NCI-H1092 treated with DMSO at 0.1 percent for 48 hours (cell line): ENCODE measurements around the gene PALLD.

Source experiments
- DNase-seq: peaks from one replicate; lab custom pipeline; 2025; lab: John Stamatoyannopoulos, UW

The PALLD gene

DNA sequence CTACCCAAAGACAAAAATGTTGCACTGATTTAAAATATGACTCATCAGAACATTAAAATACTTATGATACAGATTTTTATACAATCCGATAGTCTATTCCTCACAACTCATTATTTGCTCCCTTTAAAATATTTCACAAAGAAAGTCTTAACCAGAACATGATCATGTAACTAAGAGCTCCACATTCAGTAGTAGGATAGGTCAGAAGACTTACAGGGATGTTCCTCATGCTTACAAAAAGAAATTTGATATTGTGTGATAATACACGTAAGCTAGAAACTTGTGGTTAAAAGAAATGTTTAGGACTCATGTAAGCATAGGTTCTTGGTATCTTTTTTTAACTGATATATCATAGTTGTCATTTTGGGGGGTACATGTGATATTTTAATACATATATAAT is 235.9 kb downstream of the PALLD start:
- DNase-seq: no peak

GRCh38 chr4:168734703-168735678 is 238.1 kb downstream of the PALLD start:
- no peak for DNase-seq

DNA sequence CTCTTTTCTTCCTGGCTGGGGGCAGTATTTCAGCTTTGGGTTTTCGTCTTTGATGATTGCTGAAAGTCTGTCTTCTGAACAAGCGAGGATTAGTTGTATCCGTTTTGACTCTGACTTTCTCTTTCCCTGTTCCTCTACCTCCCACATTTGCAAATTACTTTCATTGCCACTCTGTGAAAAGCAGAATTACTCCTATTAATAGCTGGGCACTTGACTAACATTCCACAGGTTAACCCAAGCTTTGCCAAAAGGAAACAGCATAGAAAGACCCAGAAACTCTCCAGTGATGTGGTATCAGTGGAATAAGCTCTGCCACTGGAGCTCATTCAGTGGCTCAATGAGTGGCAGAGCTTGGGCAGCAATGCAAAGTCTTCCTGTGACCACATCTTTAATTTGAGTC is 238.9 kb downstream of the PALLD start:
- no peak for DNase-seq

GRCh38 chr4:168736860-168737805 is 240.3 kb downstream of the PALLD start:
- DNase-seq: no peak

DNA sequence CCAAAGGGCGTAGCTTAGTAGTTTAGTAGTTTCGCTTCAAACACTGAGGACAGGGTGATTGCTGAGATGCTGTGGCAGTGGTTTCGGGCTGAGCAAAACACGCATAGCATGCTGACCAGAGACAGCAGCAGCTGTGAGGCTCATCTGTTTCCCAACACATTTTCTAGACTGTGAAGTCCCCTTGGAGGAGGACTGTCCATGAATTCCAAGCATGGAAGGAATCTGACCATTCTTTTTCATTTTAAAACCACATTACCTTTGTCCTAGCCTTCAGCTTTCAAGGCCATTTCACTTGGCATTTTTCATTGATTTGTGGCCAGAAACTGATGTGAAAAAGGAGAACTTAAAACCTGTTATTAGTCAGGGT is 240.9 kb downstream of the PALLD start:
- DNase-seq: no peak

- DNase-seq: no peak
These were observed 243.0 kb downstream of the PALLD start for GRCh38 chr4:168739886-168740285.

GRCh38 chr4:168740691-168741090 is 243.8 kb downstream of the PALLD start:
- DNase-seq: no peak

DNA sequence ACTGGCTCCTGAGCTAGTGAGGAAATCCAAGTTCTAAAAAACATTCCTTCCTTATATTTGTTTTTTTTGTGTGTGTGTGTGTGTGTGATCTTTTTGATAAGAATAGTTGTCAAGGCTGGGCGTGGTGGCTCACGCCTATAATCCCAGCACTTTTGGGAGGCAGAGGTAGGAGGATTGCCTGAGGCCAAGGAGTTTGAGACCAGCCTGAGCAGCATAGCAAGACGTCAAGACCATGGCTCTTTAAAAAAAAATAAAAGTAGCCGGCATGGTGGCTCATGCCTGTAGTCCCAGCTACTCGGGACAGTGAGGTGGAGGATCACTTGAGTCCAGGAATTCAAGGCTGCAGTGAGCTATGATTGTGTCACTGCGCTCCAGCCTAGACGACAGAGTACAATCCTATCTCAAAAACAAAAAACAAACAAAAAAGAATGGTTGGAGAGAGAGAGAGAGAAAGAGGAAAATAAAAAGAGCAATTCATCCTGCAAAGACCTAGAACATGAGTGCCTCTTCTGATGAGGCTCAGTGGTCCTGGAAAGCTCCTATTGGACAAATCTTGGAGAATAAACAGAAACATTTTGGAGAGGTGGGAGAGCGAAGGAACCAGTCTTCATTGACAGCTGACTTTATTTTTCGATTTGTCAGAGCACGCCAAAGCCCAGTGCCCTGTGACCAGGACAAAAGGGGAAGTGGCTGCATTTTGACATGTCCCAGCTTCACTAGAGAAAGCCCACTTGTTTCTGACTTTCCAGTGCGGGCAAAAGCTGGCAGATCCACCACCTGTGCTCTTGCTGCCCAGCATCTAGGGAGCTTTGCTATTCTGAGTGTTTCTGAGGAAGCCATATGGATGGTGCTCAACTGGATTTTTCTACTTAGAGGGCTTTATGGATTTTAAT is 244.7 kb downstream of the PALLD start:
- no peak for DNase-seq

DNA sequence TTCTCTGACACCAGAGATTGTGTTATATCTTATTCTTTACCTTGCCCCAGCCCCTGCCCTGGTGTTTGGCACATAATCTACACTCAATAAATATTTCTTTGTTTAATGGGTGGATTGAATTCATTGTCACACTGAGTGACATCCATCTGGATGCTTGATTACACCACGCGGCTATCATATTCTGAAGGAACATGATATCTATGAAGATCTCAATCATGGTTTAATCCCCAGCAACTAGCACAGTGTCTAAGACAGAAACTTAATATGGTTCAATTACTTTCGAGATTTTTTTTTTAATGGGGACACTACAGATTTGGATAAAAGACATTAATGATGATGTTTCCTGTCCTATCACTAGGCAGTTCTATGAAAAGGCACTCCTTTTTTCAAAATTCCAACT is 246.3 kb downstream of the PALLD start:
- DNase-seq: no peak

DNA sequence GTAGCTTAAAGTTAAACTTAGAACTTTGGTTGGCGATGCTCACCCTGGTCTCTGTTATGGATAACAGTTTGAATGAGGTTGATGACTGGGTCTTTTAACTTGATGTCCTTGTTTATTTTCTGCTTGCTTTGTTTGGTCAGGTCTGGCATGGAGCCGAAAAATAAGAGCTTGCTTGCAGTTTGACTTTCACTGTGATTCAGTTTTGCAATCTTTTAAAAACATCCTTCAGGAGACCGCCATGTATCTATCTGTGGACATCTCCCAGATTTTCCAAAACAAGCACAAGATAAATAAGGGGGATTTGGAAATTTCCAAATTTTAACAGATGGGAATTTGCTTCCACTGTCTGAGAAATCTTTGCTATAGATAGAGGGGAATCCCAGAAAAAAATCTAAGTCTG is 246.7 kb downstream of the PALLD start:
- DNase-seq: no peak

DNA sequence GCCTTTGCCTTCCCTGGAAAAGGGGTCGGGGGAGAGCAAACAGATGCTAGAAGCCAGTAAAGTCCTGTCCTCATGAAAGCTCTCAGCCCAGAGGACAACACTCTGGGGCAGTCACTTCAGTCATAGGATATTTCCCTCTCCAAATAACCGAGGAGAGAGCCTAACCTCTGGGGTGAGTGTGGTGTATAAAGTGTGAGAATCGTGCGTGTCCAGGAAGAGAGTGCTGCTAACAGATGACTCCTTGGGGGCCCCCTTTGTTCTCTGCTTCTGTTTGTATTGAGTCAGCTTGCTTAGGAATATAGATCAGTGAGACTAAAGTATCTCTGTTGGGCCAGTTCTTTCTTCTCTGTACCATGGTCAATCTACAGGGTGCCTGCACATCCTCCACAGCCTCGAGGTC is 247.2 kb downstream of the PALLD start:
- no peak for DNase-seq

GRCh38 chr4:168748807-168749206 is 252.0 kb downstream of the PALLD start:
- DNase-seq: no peak

DNA sequence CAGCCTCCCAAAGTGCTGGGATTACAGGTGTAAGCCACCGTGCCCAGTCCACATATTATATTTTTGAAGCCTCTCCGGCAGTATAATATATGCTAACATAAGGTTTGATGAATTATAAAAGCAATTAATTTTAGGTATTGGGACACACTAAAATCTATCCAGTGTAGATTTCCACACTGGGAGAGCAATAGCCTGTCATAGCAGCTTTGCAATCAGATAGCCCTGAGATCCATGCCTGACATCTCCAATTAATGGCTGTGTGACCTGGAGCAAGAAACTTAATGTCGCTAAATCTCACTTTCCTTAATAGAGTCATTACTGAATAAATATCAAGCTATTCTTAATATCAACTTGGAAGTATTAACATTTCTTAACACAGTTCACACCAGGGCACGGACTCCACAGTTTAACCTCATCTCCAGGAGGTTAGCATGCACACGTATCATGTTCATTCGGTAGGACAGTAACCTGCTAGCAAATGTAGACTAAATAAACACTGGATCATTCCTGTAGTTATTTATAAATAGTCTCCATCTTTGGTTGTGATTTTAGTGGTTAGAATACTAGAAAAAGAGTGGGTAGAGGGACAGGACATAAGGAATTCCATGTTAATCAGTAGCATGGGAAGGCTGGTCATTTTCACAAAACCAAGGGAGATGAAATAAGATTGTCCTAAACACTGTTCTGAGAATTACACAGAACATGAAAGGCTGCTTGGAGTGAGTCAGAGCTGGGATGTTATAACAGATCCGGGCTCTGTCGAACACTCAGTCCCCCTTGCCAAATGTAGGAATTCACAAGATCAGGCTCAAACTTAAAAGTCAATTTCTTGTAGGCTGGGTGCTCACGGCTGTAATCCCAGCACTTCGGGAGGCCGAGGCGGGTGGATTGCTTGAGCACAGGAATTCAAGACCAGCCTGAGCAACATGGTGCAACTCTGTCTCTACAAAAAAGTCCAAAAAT is 254.7 kb downstream of the PALLD start:
- DNase-seq: no peak

DNA sequence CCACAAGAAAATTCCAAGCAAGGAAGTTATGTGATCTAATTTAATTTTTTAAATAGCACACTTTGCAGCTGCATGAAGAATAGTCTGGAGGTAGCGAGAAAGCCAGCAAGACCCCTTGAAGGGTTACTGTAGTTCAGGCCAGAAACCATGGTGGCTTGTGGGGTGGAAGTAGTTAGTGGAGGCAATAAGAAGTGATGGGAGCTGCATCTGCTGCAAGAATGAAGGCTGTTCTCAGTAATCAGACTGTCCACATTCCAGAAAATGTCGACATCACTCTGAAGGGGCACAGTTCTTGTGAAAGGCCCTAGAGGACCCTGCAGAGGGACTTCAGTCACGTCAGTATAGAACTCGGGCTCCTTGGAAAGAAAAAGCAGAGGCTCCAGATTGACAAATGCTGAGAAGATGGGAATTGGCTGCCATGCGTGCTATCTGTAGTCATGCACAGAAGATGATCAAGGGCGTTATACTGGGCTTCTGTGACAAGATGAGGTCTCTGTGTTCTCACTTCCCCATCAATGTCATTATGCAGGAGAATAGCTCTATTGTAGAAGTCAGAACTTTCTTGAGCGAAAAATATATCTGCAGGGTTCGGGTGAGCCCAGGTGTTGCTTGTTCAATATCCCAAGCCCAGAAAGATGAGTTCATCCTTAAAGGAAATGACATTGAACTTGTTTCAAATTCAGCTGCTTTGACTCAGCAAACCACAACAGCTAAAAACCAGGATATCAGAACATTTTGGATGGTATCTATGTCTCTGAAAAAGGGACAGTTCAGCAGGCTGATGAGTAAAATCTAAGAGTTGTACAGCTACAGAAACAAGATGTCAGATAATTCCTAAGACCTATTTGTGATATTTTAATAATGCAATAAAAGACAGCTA is 259.0 kb downstream of the PALLD start:
- no peak for DNase-seq

DNA sequence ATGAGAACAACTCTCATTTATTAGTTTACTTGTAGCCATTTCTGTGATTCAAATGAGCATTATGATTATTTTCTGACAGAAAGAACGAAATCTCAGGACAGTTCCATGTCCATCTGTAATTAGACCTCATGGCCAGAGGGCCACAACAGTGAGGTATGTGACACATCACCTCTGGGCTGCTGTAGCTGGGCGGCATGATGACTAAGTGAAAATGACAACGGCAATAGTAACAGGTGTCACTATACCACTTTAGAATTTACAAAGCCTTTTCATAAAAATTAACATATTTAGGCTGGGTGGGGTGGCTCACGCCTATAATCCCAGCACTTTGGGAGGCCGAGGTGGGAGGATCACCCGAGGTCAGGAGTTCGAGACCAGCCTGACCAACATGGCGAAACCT is 260.6 kb downstream of the PALLD start:
- DNase-seq: no peak

- no peak for DNase-seq
These were observed 261.6 kb downstream of the PALLD start for GRCh38 chr4:168758351-168758876.

DNA sequence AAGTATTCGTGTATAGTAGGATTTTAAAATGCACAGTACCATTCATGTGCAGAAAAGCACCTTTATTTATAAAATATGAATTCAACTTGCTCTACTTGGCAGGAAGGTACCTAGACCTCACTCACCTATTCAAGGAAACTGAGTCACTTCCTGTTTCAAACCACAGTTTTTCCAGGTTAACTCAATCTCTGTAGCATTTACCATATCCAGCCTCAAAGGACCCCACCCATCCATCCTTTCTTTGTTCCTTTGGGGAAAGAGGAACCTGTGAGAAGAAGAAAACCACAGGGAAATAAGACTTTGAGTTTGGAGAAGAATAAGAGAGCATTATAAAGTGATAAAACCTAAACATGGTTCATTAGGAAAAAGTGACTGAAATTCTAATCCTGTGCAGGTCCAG is 262.5 kb downstream of the PALLD start:
- DNase-seq: no peak

GRCh38 chr4:168759959-168760527 is 263.2 kb downstream of the PALLD start:
- no peak for DNase-seq

DNA sequence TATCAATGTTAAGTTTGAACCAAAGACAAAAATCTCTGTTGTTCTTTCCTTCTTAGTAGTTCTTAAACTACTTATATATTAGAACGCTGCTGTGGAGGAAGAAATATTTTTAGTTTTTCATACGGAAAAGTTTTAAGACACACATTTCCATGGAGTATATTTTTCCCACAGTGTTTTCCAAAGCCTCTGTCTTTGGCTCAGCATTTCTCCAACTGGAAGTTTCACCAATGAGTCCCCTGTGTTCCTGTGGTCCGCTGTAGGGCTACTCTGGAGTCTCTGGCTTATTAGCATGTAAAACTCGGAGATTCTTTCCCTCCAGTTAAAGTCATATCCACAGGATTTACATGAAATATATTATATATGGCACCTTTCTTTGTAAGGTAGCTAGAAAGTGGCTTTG is 264.2 kb downstream of the PALLD start:
- no peak for DNase-seq
